ENCODE measurements around the gene CIT.

GRCh38 chr12:119721306-119721705 is 155.8 kb downstream of the CIT start:
- TF ChIP-seq POLR2AphosphoS5 (IDR thresholded peaks at IDR 0.05; ENCODE audit: insufficient read depth in 1 of 2, low read depth in 1 of 2): no peak
- TF ChIP-seq, protein P1, sequence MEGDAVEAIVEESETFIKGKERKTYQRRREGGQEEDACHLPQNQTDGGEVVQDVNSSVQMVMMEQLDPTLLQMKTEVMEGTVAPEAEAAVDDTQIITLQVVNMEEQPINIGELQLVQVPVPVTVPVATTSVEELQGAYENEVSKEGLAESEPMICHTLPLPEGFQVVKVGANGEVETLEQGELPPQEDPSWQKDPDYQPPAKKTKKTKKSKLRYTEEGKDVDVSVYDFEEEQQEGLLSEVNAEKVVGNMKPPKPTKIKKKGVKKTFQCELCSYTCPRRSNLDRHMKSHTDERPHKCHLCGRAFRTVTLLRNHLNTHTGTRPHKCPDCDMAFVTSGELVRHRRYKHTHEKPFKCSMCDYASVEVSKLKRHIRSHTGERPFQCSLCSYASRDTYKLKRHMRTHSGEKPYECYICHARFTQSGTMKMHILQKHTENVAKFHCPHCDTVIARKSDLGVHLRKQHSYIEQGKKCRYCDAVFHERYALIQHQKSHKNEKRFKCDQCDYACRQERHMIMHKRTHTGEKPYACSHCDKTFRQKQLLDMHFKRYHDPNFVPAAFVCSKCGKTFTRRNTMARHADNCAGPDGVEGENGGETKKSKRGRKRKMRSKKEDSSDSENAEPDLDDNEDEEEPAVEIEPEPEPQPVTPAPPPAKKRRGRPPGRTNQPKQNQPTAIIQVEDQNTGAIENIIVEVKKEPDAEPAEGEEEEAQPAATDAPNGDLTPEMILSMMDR (IDR thresholded peaks at IDR 0.05): no peak

All from vagina (tissue), 2 donors.